ENCODE measurements around the gene TRERF1. TPM values are rescaled to one million over a fixed set of nuclear protein-coding genes. Genes with fewer than 3 reads are reported as not detected.

Gene TRERF1
- total and polyA plus RNA-seq, 2 of the 8 experiments (the other 6 are each of a cell fraction or from before 2014, with no cell fraction given), result 10.8 to 21.5 TPM

- no peak overlapping the region for H3K4ac ChIP-seq (replicated peaks; ENCODE audit: insufficient read length, low read depth, low read length)
- H3K18ac ChIP-seq (ENCODE audit: extremely low read depth, low read length), result no peak overlapping the region
- no peak overlapping the region for H2BK12ac ChIP-seq (ENCODE audit: low read depth, low read length)
- no peak for DNase-seq (ENCODE audit: low read depth in 1 of 2, low spot score in 2 of 2)
- no peak overlapping the region for H2BK5ac ChIP-seq (ENCODE audit: low read depth, low read length)
- H3K36me3 ChIP-seq (ENCODE audit: control insufficient read depth in 2 of 4, insufficient read depth in 4 of 4, low read length in 3 of 4), result peaks cover 0 to 8% (median 3%) of the 10 kb centered on the region in 4 experiments; a peak in 2 of 8 replicates
- H4K8ac ChIP-seq (ENCODE audit: extremely low read depth, insufficient read depth, low read length), result no peak overlapping the region
- TF ChIP-seq BACH1 (IDR thresholded peaks at IDR 0.05; ENCODE audit: low read length) (no peak), TAF7 (optimal IDR thresholded peaks at IDR 0.05; ENCODE audit: borderline replicate concordance, low read depth, low read length) (no peak)
- no peak overlapping the region for H3K27ac ChIP-seq (ENCODE audit: low read depth, low read length)
- H4K91ac ChIP-seq (replicated peaks; ENCODE audit: insufficient read length, low read length), result no peak overlapping the region
- no peak overlapping the region for H2AFZ ChIP-seq (ENCODE audit: low read length)
- H2BK20ac ChIP-seq (ENCODE audit: low read length), result no peak overlapping the region
- H4K20me1 ChIP-seq (replicated peaks in 1 of 2; ENCODE audit: control insufficient read depth in 1 of 2, insufficient read depth in 2 of 2, low read length in 2 of 2), result peaks cover 0 to 10% of the 10 kb centered on the region in 2 experiments
- WGBS, 2 experiments (ENCODE audit: extremely low coverage in 1 of 2, insufficient coverage in 1 of 2, insufficient read length in 1 of 2, insufficient replicate concordance in 2 of 2, low coverage in 1 of 2, low lambda C conversion rate in 2 of 2, missing lambda C conversion rate in 1 of 2), result 84% methylated on average over 3 of the region's 3 CpGs; no CpG with 5 or more reads in 1 of the 2 experiments
- peaks cover 2 to 88% of the 10 kb centered on the region in 2 experiments; a peak in 3 of 4 replicates for H3K79me2 ChIP-seq (ENCODE audit: control insufficient read depth in 1 of 2, insufficient read depth in 2 of 2, low read length in 2 of 2)
- peaks cover 10% of the 10 kb centered on the region for H3K79me1 ChIP-seq (ENCODE audit: low read depth, low read length)
- peaks cover 0 to 5% of the 10 kb centered on the region in 2 experiments; a peak in 1 of 4 replicates for H3K9me3 ChIP-seq (ENCODE audit: insufficient read depth in 2 of 2, low read depth in 1 of 2, low read length in 1 of 2)
- H3K56ac ChIP-seq (replicated peaks; ENCODE audit: insufficient read length, low read depth, low read length), result no peak overlapping the region
- H3K9ac ChIP-seq (replicated peaks in 1 of 4; ENCODE audit: extremely low read depth in 1 of 4, low read depth in 3 of 4, low read length in 3 of 4), result no peak overlapping the region
- no peak overlapping the region for H3K14ac ChIP-seq (ENCODE audit: insufficient read length)
- ChIA-PET POLR2A (ENCODE audit: partially characterized antibody) (interaction anchor here (0.6 to 2.1 kb wide), 3 partner anchors 10 to 55 kb away, joined by 3 to 8 read pairs (median 4); no protein-coding TSS in a partner anchor), CTCF (ENCODE audit: partially characterized antibody) (interaction anchor here (0.6 to 2.4 kb wide), 7 partner anchors 8 to 1251 kb away, joined by 3 to 9 read pairs (median 5); no protein-coding TSS in a partner anchor)
- no peaks in the 10 kb centered on the region for H3K27me3 ChIP-seq (replicated peaks in 1 of 4; ENCODE audit: control insufficient read depth in 3 of 4, extremely low read depth in 1 of 4, insufficient read depth in 3 of 4, low read length in 3 of 4)
- no peak overlapping the region for H2BK120ac ChIP-seq (replicated peaks; ENCODE audit: low read depth, low read length)
- no peak overlapping the region for H2BK15ac ChIP-seq (ENCODE audit: low read length)
- FAIRE-seq, result no peak
- no peak overlapping the region for H3K23ac ChIP-seq (ENCODE audit: insufficient read length)
- H3K4me1 ChIP-seq (replicated peaks in 1 of 4; ENCODE audit: control insufficient read depth in 3 of 4, insufficient read depth in 4 of 4, low read length in 3 of 4), result peaks cover 4 to 16% (median 12%) of the 10 kb centered on the region in 4 experiments; a peak in 5 of 7 replicates
- no peak overlapping the region for H2AK5ac ChIP-seq (ENCODE audit: low read depth, low read length)
- no peak overlapping the region for H3K4me3 ChIP-seq (ENCODE audit: extremely low read depth in 1 of 4, insufficient read depth in 2 of 4, low read depth in 3 of 4, low read length in 4 of 4)
- H3K23me2 ChIP-seq (ENCODE audit: low read depth, low read length), result no peaks in the 10 kb centered on the region
- no peak overlapping the region for H4K5ac ChIP-seq (ENCODE audit: insufficient read length, low read depth, low read length)
- H3K4me2 ChIP-seq (ENCODE audit: insufficient read depth in 1 of 2, low read depth in 2 of 2, low read length in 2 of 2), result no peak overlapping the region
Measured at GRCh38 chr6:42431356-42431755, 20.4 kb downstream of the TRERF1 start.

Data from H1 (cell line).